ENCODE results near the gene SNAP29. TPM values are rescaled to one million over a fixed set of nuclear protein-coding genes. Genes with fewer than 3 reads are reported as not detected.

The SNAP29 gene
- total RNA-seq, 5 donors from 2014 or later (not counting 1 experiment from before 2014, with no cell fraction given): 15.8 to 26.2 (median 23.3) TPM

GRCh38 chr22:20919718-20920117 lies 60.9 kb downstream of the SNAP29 start:
- H3K36me3 ChIP-seq (ENCODE audit: control insufficient read depth in 2 of 2, extremely low read depth in 1 of 2, insufficient read depth in 1 of 2, low read length in 1 of 2): no peaks in the 10 kb centered on the region
- H3K27me3 Mint-ChIP-seq: no peaks in the 10 kb centered on the region
- ChIA-PET POLR2A (interaction anchor here in 1 of 2 donors (0.7 kb wide), 1 partner anchor 46 kb away, joined by 4 read pairs; no protein-coding TSS in a partner anchor), CTCF (interaction anchor here in 1 of 2 donors (0.6 kb wide), 1 partner anchor 711 kb away, joined by 3 read pairs; no protein-coding TSS in a partner anchor)
- no peaks in the 10 kb centered on the region for H3K27me3 ChIP-seq (replicated peaks in 1 of 2; ENCODE audit: control insufficient read depth in 2 of 2, extremely low read depth in 1 of 2, insufficient read depth in 2 of 2, low read length in 1 of 2)
- H3K4me3 Mint-ChIP-seq: peak overlapping the region; percentile 95 to 97 (median 97)
- no peak overlapping the region for H3K27ac ChIP-seq (ENCODE audit: low read length)
- no CpG with 5 or more reads among the region's 4 CpGs for WGBS (ENCODE audit: insufficient coverage)
- H3K27ac Mint-ChIP-seq: peak overlapping the region in 1 of 2 donors; percentile 12
- H3K4me3 ChIP-seq (ENCODE audit: control insufficient read depth in 1 of 2, extremely low read depth in 1 of 2, low read length in 1 of 2): peak overlapping the region; percentile 35 to 86
- ATAC-seq (replicated peaks in 1 of 4) (no peak), DNase-seq (no peak)
- no peaks in the 10 kb centered on the region for H3K9me3 Mint-ChIP-seq
- peaks cover 30 to 53% of the 10 kb centered on the region in 2 experiments for H3K4me1 ChIP-seq (ENCODE audit: control insufficient read depth in 1 of 2, extremely low read depth in 1 of 2, insufficient read depth in 2 of 2, low read length in 2 of 2)
- peaks cover 53 to 60% (median 53%) of the 10 kb centered on the region in 3 donors for H3K4me1 Mint-ChIP-seq
- peaks cover 8% of the 10 kb centered on the region for H3K36me3 Mint-ChIP-seq
- no peaks in the 10 kb centered on the region for H3K9me3 ChIP-seq

- H3K27me3 ChIP-seq (replicated peaks in 1 of 2; ENCODE audit: control insufficient read depth in 2 of 2, extremely low read depth in 1 of 2, insufficient read depth in 2 of 2, low read length in 1 of 2): no peaks in the 10 kb centered on the region
- peak overlapping the region; percentile 9 to 12 for H3K27ac Mint-ChIP-seq
- ChIA-PET POLR2A (interaction anchor here in 1 of 2 donors (1.1 kb wide), 1 partner anchor 11 kb away, joined by 3 read pairs; no protein-coding TSS in a partner anchor), CTCF (interaction anchor here in 1 of 2 donors (0.6 kb wide), 1 partner anchor 109 kb away, joined by 3 read pairs; no protein-coding TSS in a partner anchor)
- H3K4me1 Mint-ChIP-seq: peaks cover 63 to 68% (median 64%) of the 10 kb centered on the region in 3 donors
- H3K4me1 ChIP-seq (ENCODE audit: control insufficient read depth in 1 of 2, extremely low read depth in 1 of 2, insufficient read depth in 2 of 2, low read length in 2 of 2): peaks cover 30 to 61% of the 10 kb centered on the region in 2 experiments
- no peak overlapping the region for H3K27ac ChIP-seq (ENCODE audit: low read length)
- H3K4me3 ChIP-seq (ENCODE audit: control insufficient read depth in 1 of 2, extremely low read depth in 1 of 2, low read length in 1 of 2): peak overlapping the region; percentile 35 to 86
- H3K36me3 Mint-ChIP-seq: peaks cover 13% of the 10 kb centered on the region
- H3K27me3 Mint-ChIP-seq: no peaks in the 10 kb centered on the region
- no peaks in the 10 kb centered on the region for H3K9me3 ChIP-seq
- no peaks in the 10 kb centered on the region for H3K9me3 Mint-ChIP-seq
- no peaks in the 10 kb centered on the region for H3K36me3 ChIP-seq (ENCODE audit: control insufficient read depth in 2 of 2, extremely low read depth in 1 of 2, insufficient read depth in 1 of 2, low read length in 1 of 2)
- peak overlapping the region; percentile 95 to 97 (median 97) for H3K4me3 Mint-ChIP-seq
- WGBS (ENCODE audit: insufficient coverage): 21% methylated on average over 2 of the region's 3 CpGs
- no peak for DNase-seq
- no peak for ATAC-seq (replicated peaks in 1 of 4)
These were observed 62.0 kb downstream of the SNAP29 start for GRCh38 chr22:20920881-20921203.

- H3K4me1 ChIP-seq (ENCODE audit: control insufficient read depth in 1 of 2, extremely low read depth in 1 of 2, insufficient read depth in 2 of 2, low read length in 2 of 2): peaks cover 30 to 63% of the 10 kb centered on the region in 2 experiments
- POLR2A ChIA-PET: interaction anchor here in 1 of 2 donors (0.7 kb wide), 1 partner anchor 27 kb away, joined by 5 read pairs; no protein-coding TSS in a partner anchor
- DNase-seq: no peak
These were observed 63.4 kb downstream of the SNAP29 start for GRCh38 chr22:20922141-20922751.

GRCh38 chr22:20926243-20926642 lies 67.4 kb downstream of the SNAP29 start:
- ChIA-PET CTCF (interaction anchor here in 1 of 2 donors (0.6 to 1.2 kb wide), 2 partner anchors 9 to 466 kb away, joined by 4 to 6 read pairs; partner anchors contain the start of gene CRKL), POLR2A (no interaction called here)
- Histone ChIP-seq H3K4me3 (ENCODE audit: control insufficient read depth in 1 of 2, extremely low read depth in 1 of 2, low read length in 1 of 2) (no peak overlapping the region), H3K27ac (ENCODE audit: low read length) (no peak overlapping the region), H3K27me3 (replicated peaks in 1 of 2; ENCODE audit: control insufficient read depth in 2 of 2, extremely low read depth in 1 of 2, insufficient read depth in 2 of 2, low read length in 1 of 2) (no peaks in the 10 kb centered on the region), H3K9me3 (no peaks in the 10 kb centered on the region), H3K4me1 (ENCODE audit: control insufficient read depth in 1 of 2, extremely low read depth in 1 of 2, insufficient read depth in 2 of 2, low read length in 2 of 2) (peaks cover 12 to 73% of the 10 kb centered on the region in 2 experiments), H3K36me3 (ENCODE audit: control insufficient read depth in 2 of 2, extremely low read depth in 1 of 2, insufficient read depth in 1 of 2, low read length in 1 of 2) (peaks cover 0 to 5% of the 10 kb centered on the region in 2 donors)
- no peaks in the 10 kb centered on the region for H3K27me3 Mint-ChIP-seq
- H3K9me3 Mint-ChIP-seq: no peaks in the 10 kb centered on the region
- ATAC-seq (replicated peaks in 1 of 4): no peak
- 82% methylated on average over 2 of the region's 2 CpGs for whole genome bisulfite sequencing (ENCODE audit: insufficient coverage)
- peaks cover 25% of the 10 kb centered on the region for H3K36me3 Mint-ChIP-seq
- peak overlapping the region in 1 of 3 donors; percentile 38 for H3K4me3 Mint-ChIP-seq
- DNase-seq: no peak
- H3K27ac Mint-ChIP-seq: no peak overlapping the region
- H3K4me1 Mint-ChIP-seq: peaks cover 69 to 71% (median 70%) of the 10 kb centered on the region in 3 donors

More at GRCh38 chr22:20922141-20922751, 63.4 kb downstream of the SNAP29 start:
- ATAC-seq (replicated peaks in 1 of 4): no peak
- CTCF ChIA-PET: interaction anchor here in 1 of 2 donors (1.2 kb wide), 1 partner anchor 112 kb away, joined by 5 read pairs; no protein-coding TSS in a partner anchor
- H3K9me3 ChIP-seq: no peaks in the 10 kb centered on the region
- peaks cover 18% of the 10 kb centered on the region for H3K36me3 Mint-ChIP-seq
- H3K27me3 Mint-ChIP-seq: no peaks in the 10 kb centered on the region
- peaks cover 0 to 5% of the 10 kb centered on the region in 2 donors for H3K36me3 ChIP-seq (ENCODE audit: control insufficient read depth in 2 of 2, extremely low read depth in 1 of 2, insufficient read depth in 1 of 2, low read length in 1 of 2)
- peaks cover 64 to 66% (median 65%) of the 10 kb centered on the region in 3 donors for H3K4me1 Mint-ChIP-seq
- no peak overlapping the region for H3K27ac ChIP-seq (ENCODE audit: low read length)
- H3K9me3 Mint-ChIP-seq: no peaks in the 10 kb centered on the region
- WGBS (ENCODE audit: insufficient coverage): 83% methylated on average over 1 of the region's 3 CpGs
- peak overlapping the region in 1 of 2 donors; percentile 52 for H3K27ac Mint-ChIP-seq
- no peak overlapping the region for H3K4me3 ChIP-seq (ENCODE audit: control insufficient read depth in 1 of 2, extremely low read depth in 1 of 2, low read length in 1 of 2)
- H3K27me3 ChIP-seq (replicated peaks in 1 of 2; ENCODE audit: control insufficient read depth in 2 of 2, extremely low read depth in 1 of 2, insufficient read depth in 2 of 2, low read length in 1 of 2): no peaks in the 10 kb centered on the region
- H3K4me3 Mint-ChIP-seq: peak overlapping the region; percentile 22 to 95 (median 57)

GRCh38 chr22:20927940-20928572 lies 69.2 kb downstream of the SNAP29 start:
- Histone ChIP-seq H3K4me3 (ENCODE audit: control insufficient read depth in 1 of 2, extremely low read depth in 1 of 2, low read length in 1 of 2) (no peak overlapping the region), H3K36me3 (ENCODE audit: control insufficient read depth in 2 of 2, extremely low read depth in 1 of 2, insufficient read depth in 1 of 2, low read length in 1 of 2) (peaks cover 0 to 5% of the 10 kb centered on the region in 2 donors), H3K4me1 (ENCODE audit: control insufficient read depth in 1 of 2, extremely low read depth in 1 of 2, insufficient read depth in 2 of 2, low read length in 2 of 2) (peaks cover 6 to 65% of the 10 kb centered on the region in 2 experiments), H3K9me3 (no peaks in the 10 kb centered on the region), H3K27ac (ENCODE audit: low read length) (no peak overlapping the region), H3K27me3 (replicated peaks in 1 of 2; ENCODE audit: control insufficient read depth in 2 of 2, extremely low read depth in 1 of 2, insufficient read depth in 2 of 2, low read length in 1 of 2) (no peaks in the 10 kb centered on the region)
- DNase-seq (no peak), ATAC-seq (replicated peaks in 1 of 4) (no peak)
- CTCF ChIA-PET: no interaction called here
- Mint-ChIP-seq H3K4me3 (no peak overlapping the region), H3K27me3 (no peaks in the 10 kb centered on the region), H3K36me3 (peaks cover 23% of the 10 kb centered on the region), H3K27ac (no peak overlapping the region), H3K4me1 (peaks cover 68 to 72% (median 69%) of the 10 kb centered on the region in 3 donors), H3K9me3 (no peaks in the 10 kb centered on the region)
- POLR2A ChIA-PET: interaction anchor here (0.6 to 0.7 kb wide), 2 partner anchors 334 to 844 kb away, joined by 3 to 4 read pairs; no protein-coding TSS in a partner anchor
- WGBS (ENCODE audit: insufficient coverage): no CpG with 5 or more reads among the region's 4 CpGs

- Mint-ChIP-seq H3K4me1 (peaks cover 68 to 70% (median 69%) of the 10 kb centered on the region in 3 donors), H3K27me3 (no peaks in the 10 kb centered on the region), H3K36me3 (peaks cover 23% of the 10 kb centered on the region), H3K9me3 (no peaks in the 10 kb centered on the region), H3K27ac (no peak overlapping the region), H3K4me3 (no peak overlapping the region)
- no peak for DNase-seq
- Histone ChIP-seq H3K4me3 (ENCODE audit: control insufficient read depth in 1 of 2, extremely low read depth in 1 of 2, low read length in 1 of 2) (no peak overlapping the region), H3K9me3 (no peaks in the 10 kb centered on the region), H3K4me1 (ENCODE audit: control insufficient read depth in 1 of 2, extremely low read depth in 1 of 2, insufficient read depth in 2 of 2, low read length in 2 of 2) (peaks cover 6 to 59% of the 10 kb centered on the region in 2 experiments), H3K27ac (ENCODE audit: low read length) (no peak overlapping the region), H3K36me3 (ENCODE audit: control insufficient read depth in 2 of 2, extremely low read depth in 1 of 2, insufficient read depth in 1 of 2, low read length in 1 of 2) (peaks cover 0 to 5% of the 10 kb centered on the region in 2 donors), H3K27me3 (replicated peaks in 1 of 2; ENCODE audit: control insufficient read depth in 2 of 2, extremely low read depth in 1 of 2, insufficient read depth in 2 of 2, low read length in 1 of 2) (no peaks in the 10 kb centered on the region)
- no peak for ATAC-seq (replicated peaks in 1 of 4)
- CTCF ChIA-PET: no interaction called here
- POLR2A ChIA-PET: interaction anchor here in 1 of 2 donors (0.7 kb wide), 2 partner anchors 10 to 843 kb away, joined by 3 to 6 read pairs; no protein-coding TSS in a partner anchor
- no CpG with 5 or more reads among the region's 4 CpGs for WGBS (ENCODE audit: insufficient coverage)
These were observed 69.8 kb downstream of the SNAP29 start for GRCh38 chr22:20928573-20928967.

Data from T-cell (primary cell).